ENCODE results near the gene SMOC2. TPM values are rescaled to one million over a fixed set of nuclear protein-coding genes. Genes with fewer than 3 reads are reported as not detected.

The SMOC2 gene
- total RNA-seq, 4 donors from 2014 or later: 10.7 to 14.9 (median 13.7) TPM

DNA sequence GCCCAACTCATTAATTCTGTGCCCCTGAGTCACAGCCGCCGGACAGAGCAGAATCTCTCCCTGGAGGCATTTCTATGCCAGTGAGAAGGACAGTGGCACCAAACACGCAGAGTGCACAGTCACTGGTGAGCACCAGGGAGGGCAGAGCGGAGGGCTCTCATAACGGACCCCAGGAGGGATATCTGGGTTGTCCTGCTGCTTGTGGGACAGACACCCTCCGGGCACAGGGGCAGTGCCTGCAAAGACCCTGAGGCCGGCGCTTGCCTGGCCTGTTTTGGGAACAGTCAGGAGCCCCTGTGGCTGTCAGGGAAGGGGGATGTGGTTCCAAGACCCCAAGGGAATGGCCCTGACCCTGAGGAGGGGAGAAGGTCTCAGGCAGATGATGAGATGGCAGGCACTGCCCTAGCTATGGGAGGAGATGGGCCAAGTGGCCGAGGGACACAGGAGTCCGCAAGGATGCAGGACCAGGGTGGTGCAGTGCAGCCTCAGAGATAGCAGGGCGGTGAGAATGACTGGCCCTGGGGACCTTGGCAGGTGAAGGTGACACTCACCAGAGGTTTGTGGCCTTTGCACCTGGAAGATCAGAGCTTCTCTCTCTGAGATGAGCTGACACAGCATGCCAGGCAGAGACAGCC, 270.8 kb downstream of the SMOC2 start:
- no peaks in the 10 kb centered on the region for H3K4me1 ChIP-seq
- H3K4me3 ChIP-seq: no peak overlapping the region
- H3K36me3 ChIP-seq: no peaks in the 10 kb centered on the region
- no peaks in the 10 kb centered on the region for H3K27me3 ChIP-seq
- no peaks in the 10 kb centered on the region for H3K9me3 ChIP-seq
- no peak overlapping the region for H3K27ac ChIP-seq
- TF ChIP-seq, protein P1, sequence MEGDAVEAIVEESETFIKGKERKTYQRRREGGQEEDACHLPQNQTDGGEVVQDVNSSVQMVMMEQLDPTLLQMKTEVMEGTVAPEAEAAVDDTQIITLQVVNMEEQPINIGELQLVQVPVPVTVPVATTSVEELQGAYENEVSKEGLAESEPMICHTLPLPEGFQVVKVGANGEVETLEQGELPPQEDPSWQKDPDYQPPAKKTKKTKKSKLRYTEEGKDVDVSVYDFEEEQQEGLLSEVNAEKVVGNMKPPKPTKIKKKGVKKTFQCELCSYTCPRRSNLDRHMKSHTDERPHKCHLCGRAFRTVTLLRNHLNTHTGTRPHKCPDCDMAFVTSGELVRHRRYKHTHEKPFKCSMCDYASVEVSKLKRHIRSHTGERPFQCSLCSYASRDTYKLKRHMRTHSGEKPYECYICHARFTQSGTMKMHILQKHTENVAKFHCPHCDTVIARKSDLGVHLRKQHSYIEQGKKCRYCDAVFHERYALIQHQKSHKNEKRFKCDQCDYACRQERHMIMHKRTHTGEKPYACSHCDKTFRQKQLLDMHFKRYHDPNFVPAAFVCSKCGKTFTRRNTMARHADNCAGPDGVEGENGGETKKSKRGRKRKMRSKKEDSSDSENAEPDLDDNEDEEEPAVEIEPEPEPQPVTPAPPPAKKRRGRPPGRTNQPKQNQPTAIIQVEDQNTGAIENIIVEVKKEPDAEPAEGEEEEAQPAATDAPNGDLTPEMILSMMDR (IDR thresholded peaks at IDR 0.05): no peak
- no peak for TF ChIP-seq POLR2A (IDR thresholded peaks at IDR 0.05)
- DNase-seq: peak in 1 of 3 donors; percentile 18

DNA sequence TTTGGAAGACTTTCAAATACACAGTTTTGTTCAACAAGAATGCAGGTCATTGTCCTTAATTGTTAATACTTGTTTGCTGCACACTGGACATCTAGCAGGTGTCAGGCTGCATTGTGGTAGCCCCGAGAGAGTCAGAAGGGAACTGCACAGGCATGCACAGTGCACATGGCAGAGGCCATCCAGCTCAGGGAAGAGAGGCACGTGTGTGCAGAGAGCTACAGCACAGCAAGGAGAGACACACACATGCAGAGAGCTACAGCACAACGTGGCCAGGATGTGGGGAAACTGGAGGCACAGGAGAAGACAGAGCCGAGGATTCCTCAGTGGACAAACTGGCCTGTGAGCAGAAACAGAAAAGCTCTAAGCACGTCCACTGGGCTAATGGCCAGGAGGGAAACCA, 272.0 kb downstream of the SMOC2 start:
- TF ChIP-seq, protein P1 (IDR thresholded peaks at IDR 0.05): no peak
- TF ChIP-seq POLR2A (IDR thresholded peaks at IDR 0.05): no peak
- peak in 1 of 3 donors; percentile 17 for DNase-seq
- H3K9me3 ChIP-seq: no peaks in the 10 kb centered on the region
- no peaks in the 10 kb centered on the region for H3K36me3 ChIP-seq
- no peak overlapping the region for H3K27ac ChIP-seq
- no peak overlapping the region for H3K4me3 ChIP-seq
- no peaks in the 10 kb centered on the region for H3K27me3 ChIP-seq
- no peaks in the 10 kb centered on the region for H3K4me1 ChIP-seq

DNA sequence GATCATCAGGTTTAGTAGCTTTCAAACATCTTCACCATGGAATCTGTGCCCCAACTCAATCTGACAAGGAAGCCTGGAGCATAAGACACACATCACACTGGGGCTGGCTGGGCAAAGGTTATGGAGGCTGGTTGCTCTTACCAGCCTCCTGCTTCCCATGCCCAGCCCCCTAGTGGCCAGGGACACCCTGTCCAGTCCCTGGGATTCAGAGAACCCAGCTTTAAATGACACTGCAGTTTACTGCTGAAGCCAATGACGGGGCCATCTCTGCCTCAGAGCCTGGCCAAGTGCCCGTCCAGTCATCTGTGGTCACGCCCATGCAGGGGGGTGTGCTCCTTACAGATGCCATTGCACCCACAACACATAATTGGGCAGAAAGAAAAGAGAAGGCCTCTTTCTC, 272.9 kb downstream of the SMOC2 start:
- peak in 2 of 3 donors; percentile 63 to 72 for DNase-seq
- no peak overlapping the region for H3K27ac ChIP-seq
- no peaks in the 10 kb centered on the region for H3K36me3 ChIP-seq
- TF ChIP-seq, protein P1 (IDR thresholded peaks at IDR 0.05): peak in 4 of 6 experiments; percentile 20 to 64 (median 52)
- TF ChIP-seq POLR2A (IDR thresholded peaks at IDR 0.05): no peak
- no peaks in the 10 kb centered on the region for H3K4me1 ChIP-seq
- H3K27me3 ChIP-seq: no peaks in the 10 kb centered on the region
- no peaks in the 10 kb centered on the region for H3K9me3 ChIP-seq
- no peak overlapping the region for H3K4me3 ChIP-seq

DNA sequence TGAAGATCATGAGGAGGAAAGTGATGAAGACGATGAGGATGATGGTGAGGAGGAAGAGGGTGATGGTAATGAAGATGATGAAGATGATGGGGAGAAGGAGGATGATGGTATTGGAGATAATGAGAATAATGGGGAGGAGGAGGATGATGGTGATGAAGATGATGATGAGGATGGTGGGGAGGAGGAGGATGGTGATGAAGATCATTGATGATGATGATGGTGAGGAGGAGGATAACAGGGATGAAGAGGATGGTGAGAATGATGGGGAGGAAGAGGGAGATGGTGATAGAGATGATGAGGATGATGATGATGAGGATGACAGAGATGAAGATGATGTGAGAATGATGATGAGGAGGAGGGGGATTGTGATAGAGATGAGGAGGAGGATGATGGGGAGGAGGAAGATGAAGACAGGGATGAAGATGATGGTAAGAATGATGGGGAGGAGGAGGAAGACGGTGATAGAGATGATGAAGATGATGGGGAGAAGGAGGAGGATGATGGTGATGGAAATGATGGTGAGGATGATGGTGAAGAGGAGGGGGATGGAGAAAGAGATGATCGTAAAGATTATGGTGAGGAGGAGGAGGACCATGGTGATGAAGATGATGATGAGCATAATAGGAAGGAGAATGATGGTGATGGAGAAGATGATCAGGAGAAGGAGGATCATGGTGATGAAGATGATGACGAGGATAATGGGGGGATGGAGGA, 273.7 kb downstream of the SMOC2 start:
- Histone ChIP-seq H3K4me3 (no peak overlapping the region), H3K27ac (no peak overlapping the region), H3K9me3 (no peaks in the 10 kb centered on the region), H3K36me3 (no peaks in the 10 kb centered on the region), H3K27me3 (no peaks in the 10 kb centered on the region), H3K4me1 (no peaks in the 10 kb centered on the region)
- TF ChIP-seq, protein P1 (IDR thresholded peaks at IDR 0.05): no peak
- TF ChIP-seq POLR2A (IDR thresholded peaks at IDR 0.05): no peak
- DNase-seq: no peak

DNA sequence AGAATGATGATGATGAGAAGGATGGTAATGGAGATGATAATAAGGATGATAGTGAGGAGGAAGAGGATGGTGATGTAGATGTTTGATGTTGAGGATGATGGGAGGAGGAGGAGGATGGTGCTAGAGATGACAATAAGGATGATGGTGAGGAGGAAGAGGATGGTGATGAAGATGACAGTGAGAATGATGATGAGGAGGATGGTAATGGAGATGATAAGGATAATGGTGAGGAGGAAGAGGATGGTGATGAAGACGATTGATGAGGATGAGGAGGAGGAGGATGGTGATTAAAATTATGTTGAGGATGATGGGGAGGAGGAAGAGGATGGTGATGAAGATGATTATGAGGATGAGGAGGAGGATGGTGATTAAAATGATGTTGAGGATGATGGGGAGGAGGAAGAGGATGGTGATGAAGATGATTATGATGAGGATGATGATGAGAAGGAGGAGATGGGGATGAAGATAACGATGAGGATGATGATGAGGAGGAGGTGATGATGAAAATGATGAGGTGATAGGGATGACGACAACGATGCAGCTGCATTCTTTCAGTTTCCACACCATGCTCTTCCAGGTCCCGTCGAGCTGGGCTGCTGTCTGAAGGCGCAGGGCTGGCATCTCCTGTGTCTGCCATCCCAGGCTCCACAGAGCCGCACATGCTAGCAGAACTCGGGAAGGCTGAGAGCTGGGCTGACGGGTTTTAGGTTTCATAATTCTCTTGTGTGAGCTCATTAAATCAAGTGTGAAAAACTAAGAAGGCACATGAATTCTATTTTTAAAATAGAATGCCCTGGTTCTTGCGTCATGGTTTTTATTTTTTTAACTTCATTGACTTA, 274.9 kb downstream of the SMOC2 start:
- DNase-seq: no peak
- Histone ChIP-seq H3K4me3 (no peak overlapping the region), H3K27me3 (no peaks in the 10 kb centered on the region), H3K36me3 (no peaks in the 10 kb centered on the region), H3K9me3 (no peaks in the 10 kb centered on the region), H3K27ac (no peak overlapping the region), H3K4me1 (no peaks in the 10 kb centered on the region)
- TF ChIP-seq, protein P1 (IDR thresholded peaks at IDR 0.05): no peak
- no peak for TF ChIP-seq POLR2A (IDR thresholded peaks at IDR 0.05)

All from Peyer's patch (tissue), 4 donors.